ENCODE data around the gene P4HB. TPM values are rescaled to one million over a fixed set of nuclear protein-coding genes. Genes with fewer than 3 reads are reported as not detected.

Gene P4HB
- polyA plus RNA-seq (ENCODE audit: insufficient read length in 3 of 3), result 100 to 1,000 TPM; 401 to 475 (median 404) TPM
- long read RNA-seq, donor 1, transcript P4HB-204 (2 exons, 872 nt), result minor isoform, 22 of 109 reads
- long read RNA-seq, donor 1, transcript P4HB-201 (11 exons, 2,603 nt), result major isoform, 75 of 109 reads
- long read RNA-seq, donor 1, partial matches to known transcripts, result 0 of 109 reads
- long read RNA-seq, donor 1, other reads (novel, unspliced or antisense), result 6 of 109 reads
- long read RNA-seq, donor 2, transcript P4HB-210 (5 exons, 765 nt), result minor isoform, 5 of 189 reads
- long read RNA-seq, donor 2, transcript P4HB-201 (11 exons, 2,603 nt), result major isoform, 82 of 189 reads
- long read RNA-seq, donor 2, transcript P4HB-204 (2 exons, 872 nt), result minor isoform, 26 of 189 reads
- long read RNA-seq, donor 2, transcript P4HB-215 (3 exons, 493 nt), result minor isoform, 9 of 189 reads
- long read RNA-seq, donor 2, partial matches to known transcripts, result 62 of 189 reads
- long read RNA-seq, donor 2, other reads (novel, unspliced or antisense), result 0 of 189 reads
- long read RNA-seq, donor 3, transcript P4HB-201 (11 exons, 2,603 nt), result major isoform, 135 of 158 reads
- long read RNA-seq, donor 3, transcript P4HB-204 (2 exons, 872 nt), result minor isoform, 5 of 158 reads
- long read RNA-seq, donor 3, partial matches to known transcripts, result 6 of 158 reads
- long read RNA-seq, donor 3, other reads (novel, unspliced or antisense), result 0 of 158 reads
- long read RNA-seq, donor 4, transcript P4HB-215 (3 exons, 493 nt), result minor isoform, 5 of 96 reads
- long read RNA-seq, donor 4, transcript P4HB-201 (11 exons, 2,603 nt), result major isoform, 82 of 96 reads
- long read RNA-seq, donor 4, partial matches to known transcripts, result 0 of 96 reads
- long read RNA-seq, donor 4, other reads (novel, unspliced or antisense), result 0 of 96 reads
- long read RNA-seq, donor 5, result 0 reads
- long read RNA-seq, donor 6, transcript P4HB-204 (2 exons, 872 nt), result minor isoform, 17 of 117 reads
- long read RNA-seq, donor 6, transcript P4HB-215 (3 exons, 493 nt), result minor isoform, 10 of 117 reads
- long read RNA-seq, donor 6, transcript P4HB-201 (11 exons, 2,603 nt), result major isoform, 66 of 117 reads
- long read RNA-seq, donor 6, partial matches to known transcripts, result 16 of 117 reads
- long read RNA-seq, donor 6, other reads (novel, unspliced or antisense), result 0 of 117 reads
- long read RNA-seq, donor 7, transcript P4HB-204 (2 exons, 872 nt), result minor isoform, 12 of 125 reads
- long read RNA-seq, donor 7, transcript P4HB-215 (3 exons, 493 nt), result minor isoform, 7 of 125 reads
- long read RNA-seq, donor 7, transcript P4HB-201 (11 exons, 2,603 nt), result major isoform, 83 of 125 reads
- long read RNA-seq, donor 7, partial matches to known transcripts, result 10 of 125 reads
- long read RNA-seq, donor 7, other reads (novel, unspliced or antisense), result 10 of 125 reads
- long read RNA-seq, donor 8, result 0 reads
- long read RNA-seq, donor 9, transcript P4HB-215 (3 exons, 493 nt), result minor isoform, 6 of 130 reads
- long read RNA-seq, donor 9, transcript P4HB-210 (5 exons, 765 nt), result minor isoform, 6 of 130 reads
- long read RNA-seq, donor 9, transcript P4HB-204 (2 exons, 872 nt), result minor isoform, 10 of 130 reads
- long read RNA-seq, donor 9, transcript P4HB-201 (11 exons, 2,603 nt), result major isoform, 92 of 130 reads
- long read RNA-seq, donor 9, partial matches to known transcripts, result 5 of 130 reads
- long read RNA-seq, donor 9, other reads (novel, unspliced or antisense), result 6 of 130 reads
- long read RNA-seq, donor 10, transcript P4HB-201 (11 exons, 2,603 nt), result major isoform, 77 of 105 reads
- long read RNA-seq, donor 10, transcript P4HB-215 (3 exons, 493 nt), result minor isoform, 7 of 105 reads
- long read RNA-seq, donor 10, transcript P4HB-204 (2 exons, 872 nt), result minor isoform, 9 of 105 reads
- long read RNA-seq, donor 10, partial matches to known transcripts, result 0 of 105 reads
- long read RNA-seq, donor 10, other reads (novel, unspliced or antisense), result 7 of 105 reads
- long read RNA-seq, donor 11, transcript P4HB-204 (2 exons, 872 nt), result minor isoform, 6 of 100 reads
- long read RNA-seq, donor 11, transcript P4HB-201 (11 exons, 2,603 nt), result major isoform, 79 of 100 reads
- long read RNA-seq, donor 11, partial matches to known transcripts, result 0 of 100 reads
- long read RNA-seq, donor 11, other reads (novel, unspliced or antisense), result 6 of 100 reads
- long read RNA-seq, donor 12, transcript P4HB-201 (11 exons, 2,603 nt), result major isoform, 51 of 60 reads
- long read RNA-seq, donor 12, partial matches to known transcripts, result 0 of 60 reads
- long read RNA-seq, donor 12, other reads (novel, unspliced or antisense), result 0 of 60 reads
- long read RNA-seq, donor 13, result 0 reads
- long read RNA-seq, donor 14, transcript P4HB-201 (11 exons, 2,603 nt), result major isoform, 82 of 104 reads
- long read RNA-seq, donor 14, transcript P4HB-204 (2 exons, 872 nt), result minor isoform, 8 of 104 reads
- long read RNA-seq, donor 14, partial matches to known transcripts, result 0 of 104 reads
- long read RNA-seq, donor 14, other reads (novel, unspliced or antisense), result 7 of 104 reads
- long read RNA-seq, donor 15, transcript P4HB-201 (11 exons, 2,603 nt), result major isoform, 46 of 58 reads
- long read RNA-seq, donor 15, transcript P4HB-215 (3 exons, 493 nt), result minor isoform, 5 of 58 reads
- long read RNA-seq, donor 15, partial matches to known transcripts, result 0 of 58 reads
- long read RNA-seq, donor 15, other reads (novel, unspliced or antisense), result 0 of 58 reads
- long read RNA-seq, donor 16, transcript P4HB-201 (11 exons, 2,603 nt), result major isoform, 267 of 1,201 reads
- long read RNA-seq, donor 16, transcript P4HB-215 (3 exons, 493 nt), result minor isoform, 18 of 1,201 reads
- long read RNA-seq, donor 16, transcript P4HB-210 (5 exons, 765 nt), result minor isoform, 10 of 1,201 reads
- long read RNA-seq, donor 16, transcript P4HB-204 (2 exons, 872 nt), result minor isoform, 9 of 1,201 reads
- long read RNA-seq, donor 16, partial matches to known transcripts, result 114 of 1,201 reads
- long read RNA-seq, donor 16, other reads (novel, unspliced or antisense), result 774 of 1,201 reads

DNA sequence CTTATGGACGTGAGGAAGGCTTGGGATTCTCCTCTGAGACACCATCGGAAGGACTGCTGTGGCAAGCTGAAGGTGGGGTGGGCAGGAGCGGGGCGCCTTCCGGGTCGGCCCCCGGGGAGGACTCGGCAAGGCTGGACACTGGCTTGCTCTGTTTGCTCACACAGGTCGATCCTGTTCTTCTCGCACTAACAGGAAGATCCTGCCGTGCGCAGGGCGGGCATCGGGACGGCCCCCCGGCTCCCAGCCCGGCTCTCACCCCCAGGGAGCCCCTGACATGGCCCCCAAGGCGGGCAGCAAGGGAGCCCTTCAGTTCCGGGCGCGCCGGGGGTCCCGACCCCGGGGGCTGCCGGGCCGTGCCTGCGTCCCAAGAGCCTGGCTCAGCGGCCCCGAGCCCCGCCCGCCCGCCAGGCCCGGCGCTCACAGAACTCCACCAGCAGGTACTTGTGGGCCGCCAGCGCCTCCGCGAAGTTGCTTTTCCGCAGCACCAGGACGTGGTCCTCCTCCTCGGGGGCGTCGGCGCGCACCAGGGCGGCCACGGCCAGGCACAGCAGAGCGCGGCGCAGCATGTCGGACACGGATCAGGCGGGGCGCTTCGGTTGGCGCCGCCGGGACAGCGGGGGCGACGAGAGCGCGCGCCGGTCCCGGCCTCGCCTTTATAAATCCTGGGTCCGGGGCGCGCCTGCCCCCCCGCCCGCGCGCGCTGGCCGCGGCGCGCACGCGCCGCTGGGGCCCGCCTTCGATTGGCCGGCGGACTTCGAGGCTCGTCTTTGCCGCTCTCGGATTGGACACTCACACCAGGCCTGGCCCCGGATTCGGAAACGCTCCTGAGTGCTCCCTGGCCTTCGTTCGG is at the start of gene P4HB:
Gene P4HB (minus strand): TSS at position 630 of the 850 bp plus-strand sequence. CDS start 64 bp downstream, at position 566.
- DNase-seq (ENCODE audit: extremely low read depth in 1 of 11, low read depth in 9 of 11, low spot score in 4 of 11), result no peak

DNA sequence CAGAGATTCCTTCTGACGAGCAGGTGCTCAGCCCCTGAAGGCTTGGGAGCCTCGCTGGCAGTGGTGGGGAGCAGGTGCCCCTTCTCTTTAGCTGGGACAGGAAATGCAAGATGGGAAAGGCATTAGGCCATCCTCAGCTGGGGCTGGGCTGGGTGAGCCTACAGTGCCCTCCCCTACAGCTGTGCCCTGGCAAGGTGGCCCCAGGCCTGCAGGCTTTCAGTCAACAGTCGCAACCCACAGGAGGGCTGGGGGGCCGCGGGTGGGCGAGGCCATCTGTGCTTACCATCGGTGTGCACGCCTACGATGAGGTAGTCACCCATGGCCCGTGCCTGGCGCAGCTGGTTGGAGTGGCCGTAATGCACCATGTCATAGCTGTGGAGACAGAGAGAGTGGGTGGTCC is 48.9 kb upstream of the P4HB start:
- DNase-seq (ENCODE audit: extremely low read depth in 1 of 11, low read depth in 9 of 11, low spot score in 4 of 11), result no peak

DNA sequence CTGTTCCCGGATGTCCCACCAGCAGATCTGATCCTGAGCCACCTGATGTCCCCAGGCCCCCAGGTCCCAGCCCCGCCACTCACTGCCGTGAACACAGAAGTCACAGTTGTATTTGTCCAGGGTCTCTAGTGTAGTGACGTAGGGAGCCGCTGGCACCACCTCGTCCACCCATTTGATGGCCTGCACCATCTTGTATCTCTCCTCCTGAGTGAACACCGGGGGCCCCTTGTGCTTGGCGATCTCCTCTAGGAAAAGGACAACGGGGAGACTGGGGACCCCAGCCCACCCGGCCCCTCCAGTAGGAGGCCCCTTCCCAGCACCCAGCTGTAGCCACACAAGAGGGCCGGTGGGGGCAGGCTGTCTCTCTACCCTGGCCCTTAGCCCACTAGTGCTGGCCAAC is 48.5 kb upstream of the P4HB start:
- no peak for DNase-seq (ENCODE audit: extremely low read depth in 1 of 11, low read depth in 9 of 11, low spot score in 4 of 11)

DNA sequence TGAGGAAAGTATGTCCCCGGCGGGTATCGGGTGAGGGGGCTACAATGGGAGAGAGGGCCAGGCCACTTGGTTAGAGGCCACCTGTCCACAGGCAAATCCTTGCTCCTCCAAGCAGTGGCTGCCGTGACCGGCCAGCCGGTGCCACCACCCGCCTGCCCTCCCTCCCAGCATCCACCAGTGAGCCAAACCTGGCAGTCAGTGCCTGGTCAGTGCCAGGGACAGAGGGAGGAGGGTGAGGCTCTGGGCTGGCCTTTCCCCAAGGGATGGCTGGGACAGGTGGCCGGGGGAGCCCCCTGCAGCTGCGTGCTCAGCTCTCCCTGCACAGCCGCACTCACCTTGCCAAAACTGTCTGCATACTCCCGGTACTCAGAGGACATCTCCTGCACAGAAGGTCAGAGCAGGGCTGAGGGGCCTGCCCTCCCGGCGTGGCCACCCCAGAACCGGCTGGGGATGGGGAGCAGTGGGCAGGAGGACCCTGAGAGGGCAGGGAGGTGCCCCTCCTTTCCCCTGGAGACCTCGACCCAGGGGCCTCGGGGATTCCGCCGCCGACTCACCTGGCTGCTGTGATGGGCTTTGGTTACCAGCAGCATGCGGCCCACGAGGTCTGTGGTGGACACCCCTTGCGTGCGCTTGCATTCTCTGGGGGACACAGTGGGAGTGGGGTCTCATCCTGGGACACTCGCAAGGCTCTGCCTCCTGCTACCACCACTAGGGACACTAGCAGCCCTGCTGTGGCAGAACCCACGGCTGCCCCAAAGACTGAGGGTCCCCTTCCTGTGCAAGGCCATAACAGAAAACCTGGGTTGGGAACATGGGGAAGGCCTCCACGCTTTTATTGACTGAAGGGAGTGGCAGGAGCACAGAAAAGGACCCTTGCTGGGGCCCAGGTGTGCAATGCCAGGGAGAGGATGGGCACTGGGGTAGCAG is 47.1 kb upstream of the P4HB start:
- DNase-seq (ENCODE audit: extremely low read depth in 1 of 11, low read depth in 9 of 11, low spot score in 4 of 11), result no peak

DNA sequence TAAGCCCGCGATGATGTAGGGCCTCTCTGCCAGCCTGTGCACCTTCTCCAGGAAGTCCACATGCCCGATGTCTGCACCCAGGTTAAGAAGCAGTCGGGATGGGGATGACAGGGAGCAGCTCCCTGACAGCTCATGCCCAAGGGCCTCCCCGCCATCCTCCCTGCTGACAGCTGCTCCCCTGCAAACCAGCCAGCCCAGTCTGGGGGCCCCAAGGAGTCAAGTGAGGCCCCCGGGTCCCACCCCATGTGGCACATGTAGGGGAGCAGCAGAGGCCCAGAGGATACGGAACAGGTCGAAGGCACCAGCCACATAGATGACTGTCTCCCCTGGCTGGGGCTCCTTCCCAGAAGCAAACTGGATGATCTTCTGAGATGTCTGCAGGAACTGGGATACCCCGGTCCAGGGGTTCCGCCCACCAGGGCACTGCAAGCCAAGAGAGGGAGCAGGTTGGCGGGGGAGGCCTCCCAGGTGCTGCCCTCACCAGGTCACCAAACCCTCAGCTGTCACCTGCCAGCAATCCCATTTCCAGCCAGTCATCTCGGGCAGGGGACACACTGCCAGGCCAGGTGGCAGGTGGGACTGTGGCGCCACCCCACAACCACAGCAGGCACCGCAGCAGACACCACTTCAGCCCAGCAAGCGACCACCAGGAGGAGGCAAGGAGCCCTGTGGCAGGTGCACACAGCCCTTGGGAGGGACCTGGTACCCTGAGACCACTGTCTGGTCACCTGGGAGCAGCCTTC is 46.3 kb upstream of the P4HB start:
- no peak for DNase-seq (ENCODE audit: extremely low read depth in 1 of 11, low read depth in 9 of 11, low spot score in 4 of 11)

DNA sequence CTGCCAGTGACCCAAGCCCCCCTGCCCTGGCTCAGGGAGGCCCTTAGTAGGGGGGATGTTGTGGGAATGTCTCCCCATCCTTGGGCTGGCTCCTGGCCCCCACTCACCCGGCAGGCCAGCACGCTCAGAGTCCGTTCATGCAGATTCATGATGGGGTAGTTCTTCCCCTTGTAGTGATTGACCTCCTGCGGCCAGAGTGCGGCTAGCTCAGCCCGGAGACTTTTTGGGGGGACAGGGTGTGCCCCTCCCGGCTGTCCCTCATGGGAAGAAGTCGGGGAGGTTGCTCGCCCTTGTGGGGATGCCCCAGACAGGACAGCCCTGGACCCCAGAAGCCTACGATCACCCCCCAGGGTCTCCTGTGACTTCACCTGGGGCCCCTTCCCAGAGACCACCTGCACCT is 45.7 kb upstream of the P4HB start:
- no peak for DNase-seq (ENCODE audit: extremely low read depth in 1 of 11, low read depth in 9 of 11, low spot score in 4 of 11)

DNA sequence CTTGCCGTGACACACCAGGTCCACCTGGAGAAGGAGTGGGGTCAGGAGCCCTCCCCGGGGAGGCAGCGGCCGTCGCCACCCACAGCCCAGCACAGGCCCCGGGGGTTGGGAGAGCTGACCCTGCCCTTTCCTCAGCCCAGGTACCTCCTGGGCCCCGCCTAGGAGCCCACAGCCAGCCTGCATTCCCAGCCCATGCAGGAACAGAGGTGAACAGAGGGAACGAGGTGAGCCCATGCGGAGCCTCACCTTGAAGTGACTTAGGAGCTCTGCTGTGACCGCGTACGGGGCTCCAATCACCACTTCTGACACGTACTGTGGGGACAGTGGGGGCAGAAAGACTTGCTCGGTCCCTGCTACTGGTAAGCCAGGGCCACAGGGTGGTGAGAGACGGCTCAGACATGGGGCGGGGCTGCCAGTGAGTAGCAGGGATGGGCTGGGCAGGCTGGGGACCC is 45.1 kb upstream of the P4HB start:
- DNase-seq (ENCODE audit: extremely low read depth in 1 of 11, low read depth in 9 of 11, low spot score in 4 of 11), result no peak

DNA sequence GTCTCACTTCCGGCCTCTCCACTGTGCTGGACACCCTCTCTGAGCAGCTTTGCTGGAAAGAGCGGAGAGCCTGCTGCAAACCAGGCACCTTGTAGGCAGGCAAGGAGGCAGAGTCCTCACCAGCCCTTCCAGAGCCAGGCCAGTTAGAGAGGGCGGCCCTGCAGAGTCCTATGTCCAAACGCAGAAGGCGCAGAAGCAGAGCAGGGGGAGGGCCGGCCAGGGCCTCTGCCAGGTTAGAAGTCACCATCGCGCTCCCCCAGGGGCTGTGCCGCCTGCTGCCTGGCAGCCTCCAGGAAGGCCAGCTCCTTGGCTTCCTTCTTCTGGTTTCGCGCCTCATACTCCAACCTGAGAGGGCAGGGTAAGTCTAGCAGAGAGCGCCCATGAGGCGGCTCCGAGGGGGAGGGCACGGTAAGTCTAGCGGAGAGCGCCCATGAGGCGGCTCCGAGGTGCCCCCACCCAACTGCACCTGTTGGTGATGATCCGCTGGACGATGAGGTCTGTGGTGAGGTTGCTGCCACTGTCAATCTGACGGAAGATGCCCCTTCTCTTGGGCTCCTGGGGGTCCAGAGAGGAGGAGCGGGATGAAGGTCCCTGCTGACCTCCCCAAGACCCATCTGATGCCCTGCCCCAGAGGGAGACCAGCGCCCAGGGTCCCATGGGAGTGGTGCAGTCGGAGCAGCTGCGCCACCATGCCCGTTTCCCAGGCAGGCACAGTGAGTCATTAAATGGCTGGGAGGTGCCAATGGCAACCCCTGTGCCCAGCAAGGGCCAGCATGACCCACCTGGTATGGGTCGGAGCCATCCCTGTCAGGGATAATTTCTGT is 44.5 kb upstream of the P4HB start:
- DNase-seq (ENCODE audit: extremely low read depth in 1 of 11, low read depth in 9 of 11, low spot score in 4 of 11), result no peak

DNA sequence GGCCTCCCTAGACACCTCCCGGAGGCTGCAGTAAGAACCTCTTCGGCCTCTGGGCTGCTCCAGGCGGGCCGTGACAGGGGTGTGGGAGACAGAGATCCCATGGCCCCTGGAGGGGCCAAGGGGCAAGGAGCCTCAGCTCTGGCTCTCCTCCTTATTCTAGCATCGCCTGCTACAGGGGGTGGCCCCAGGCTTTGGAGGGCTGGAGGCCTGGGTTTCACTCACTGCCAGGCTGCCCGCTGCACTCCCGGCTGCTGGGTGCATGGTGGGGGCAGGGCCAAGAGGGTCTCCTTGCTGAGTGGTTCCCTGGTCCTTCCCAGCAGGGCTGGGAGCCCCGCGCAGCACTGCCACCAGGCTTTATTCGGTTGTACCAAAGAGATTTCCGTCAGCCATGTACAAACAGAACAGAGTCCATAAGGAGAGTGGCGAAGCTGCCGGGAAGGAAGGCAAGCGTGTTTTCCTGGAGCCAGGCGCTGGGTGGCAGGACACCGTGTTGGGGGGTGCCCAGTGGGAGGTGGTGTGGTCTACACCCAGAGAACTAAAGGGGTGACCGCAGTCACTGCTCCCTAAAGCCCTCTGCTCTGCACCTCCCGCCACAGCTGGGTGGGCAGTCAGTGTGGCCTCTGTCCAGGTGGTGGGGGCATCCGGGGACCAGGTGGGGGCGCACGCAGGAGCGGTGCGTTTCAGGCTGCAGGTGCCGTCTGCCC is 43.7 kb upstream of the P4HB start:
- no peak for DNase-seq (ENCODE audit: extremely low read depth in 1 of 11, low read depth in 9 of 11, low spot score in 4 of 11)

DNA sequence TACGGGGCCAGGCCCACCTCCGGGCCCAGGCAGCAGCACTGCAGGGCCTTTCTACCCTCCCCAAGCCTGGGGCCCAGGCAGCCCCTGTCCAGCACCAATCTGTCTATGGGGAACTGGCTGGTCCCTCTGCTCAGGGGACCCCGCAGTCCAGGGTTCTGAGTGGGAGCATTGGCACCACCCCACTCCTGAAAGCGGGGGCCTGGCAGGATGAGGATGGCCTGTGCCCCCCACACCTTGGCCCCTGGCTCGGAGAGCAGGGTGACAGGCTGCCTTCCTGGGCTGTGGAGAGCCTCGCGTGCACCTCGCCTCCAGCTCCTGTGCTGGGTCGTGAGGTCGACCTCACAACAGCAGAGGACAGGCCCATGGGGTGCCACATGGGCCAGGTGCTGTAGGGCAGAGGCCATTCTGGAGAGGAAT is 43.1 kb upstream of the P4HB start:
- no peak for DNase-seq (ENCODE audit: extremely low read depth in 1 of 11, low read depth in 9 of 11, low spot score in 4 of 11)

DNA sequence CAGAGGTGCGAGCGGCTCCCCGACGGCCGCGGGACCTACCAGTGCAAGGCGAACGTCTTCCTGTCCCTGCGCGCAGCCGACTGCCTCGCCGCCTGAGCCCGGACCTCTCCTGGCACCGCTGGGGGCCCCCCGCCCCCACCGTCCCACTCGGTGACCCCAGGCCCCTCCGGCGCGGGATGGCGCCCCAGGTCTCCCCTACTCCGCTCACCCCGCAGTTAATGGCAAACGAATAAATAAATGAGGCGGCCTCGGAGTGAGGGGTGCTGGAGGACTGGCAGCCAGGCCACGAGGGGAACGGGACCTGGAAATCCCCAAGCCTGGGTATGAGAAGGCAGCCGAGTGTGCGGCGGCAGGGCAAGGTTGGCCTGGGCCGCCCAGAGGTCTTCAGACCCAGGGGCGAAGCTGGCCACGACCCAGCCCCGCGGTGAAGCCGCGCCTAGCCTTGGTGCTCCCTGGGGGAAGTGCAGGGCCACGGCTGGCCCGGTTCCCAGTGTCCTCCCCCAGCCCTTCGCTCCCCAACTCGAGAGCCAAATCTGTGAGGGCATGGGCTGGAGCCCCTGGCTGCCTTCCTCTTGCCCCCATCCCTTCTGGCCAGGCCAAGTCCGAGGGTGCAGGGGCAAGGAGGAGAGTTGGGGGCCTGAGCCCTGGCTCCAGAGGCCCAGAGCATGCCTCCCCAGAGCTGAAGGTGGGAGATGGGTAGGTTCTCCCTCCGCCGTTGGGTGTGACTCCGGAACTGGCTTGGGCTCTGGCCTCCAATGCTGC is 42.5 kb upstream of the P4HB start:
- no peak for DNase-seq (ENCODE audit: extremely low read depth in 1 of 11, low read depth in 9 of 11, low spot score in 4 of 11)
